H1 (cell line): ENCODE results near the gene PRR30. TPM values are rescaled to one million over a fixed set of nuclear protein-coding genes. Genes with fewer than 3 reads are reported as not detected.
A peak's percentile ranks its signal among the peaks of the same experiment; 100 is the strongest.

Experiments used
- CTCF ChIA-PET: fragments of 300-600 bp; sonication (Branson Sonifier 250); formaldehyde crosslinking; loops from one replicate; lab custom pipeline; 2021; ENCODE audit not compliant: partially characterized antibody; lab: Charles Lee
- POLR2A ChIA-PET: fragments of 300-600 bp; sonication (Branson Sonifier 250); formaldehyde crosslinking; loops from one replicate; lab custom pipeline; 2021; ENCODE audit warnings: inconsistent platforms; ENCODE audit not compliant: partially characterized antibody; lab: Charles Lee
- DNase-seq, 2 experiments: peaks; one replicate each; pipeline versions ENCODE4 v3.0.0 to v3.0.0-alpha.2; 2010 to 2022; ENCODE audit warnings: low spot score in 2 of 2, low read depth in 1 of 2, mixed read lengths in 1 of 2
- FAIRE-seq: peaks from 2 replicates; lab custom pipeline; 2011; peaks lifted over from hg19 to GRCh38; lab: Jason Lieb, UNC
- H2AFZ ChIP-seq: 2 replicates; pipeline ENCODE4 v1.8.1; 2012; ENCODE audit warnings: low read length, inconsistent platforms
- H2AK5ac ChIP-seq: 2 replicates; pipeline ENCODE4 v1.6.1; 2013; ENCODE audit warnings: low read depth, low read length
- H2BK120ac ChIP-seq: replicated peaks from 2 replicates; pipeline ENCODE3; 2013; ENCODE audit warnings: low read depth, low read length, inconsistent platforms
- H2BK12ac ChIP-seq: 2 replicates; pipeline ENCODE4 v1.6.1; 2013; ENCODE audit warnings: low read depth, low read length
- H2BK15ac ChIP-seq: 2 replicates; pipeline ENCODE4 v1.6.1; 2013; ENCODE audit warnings: low read length
- H2BK20ac ChIP-seq: 2 replicates; pipeline ENCODE4 v1.6.1; 2013; ENCODE audit warnings: low read length
- H2BK5ac ChIP-seq: 2 replicates; pipeline ENCODE4 v1.6.1; 2013; ENCODE audit warnings: low read depth, low read length
- H3K14ac ChIP-seq: 2 replicates; pipeline ENCODE4 v1.6.1; 2013; ENCODE audit warnings: inconsistent platforms; ENCODE audit not compliant: insufficient read length
- H3K18ac ChIP-seq: 2 replicates; pipeline ENCODE4 v1.6.1; 2013; ENCODE audit warnings: low read length; ENCODE audit errors: extremely low read depth
- H3K23ac ChIP-seq: 2 replicates; pipeline ENCODE4 v1.6.1; 2013; ENCODE audit warnings: inconsistent platforms; ENCODE audit not compliant: insufficient read length
- H3K23me2 ChIP-seq: 2 replicates; pipeline ENCODE4 v1.6.1; 2013; ENCODE audit warnings: low read depth, low read length
- H3K27ac ChIP-seq: 2 replicates; pipeline ENCODE4 v1.6.1; 2011; ENCODE audit warnings: low read depth, low read length, inconsistent platforms
- H3K27me3 ChIP-seq, 4 experiments: replicated peaks in 1 of 4; 1 replicate in 1 of 4; 2 replicates in 3 of 4; pipeline versions ENCODE4 v1.6.1 to v1.8.1; 2011 to 2013; ENCODE audit warnings: low read length in 3 of 4, mild to moderate bottlenecking in 3 of 4, inconsistent platforms in 2 of 4, mixed read lengths in 2 of 4, moderate library complexity in 1 of 4; ENCODE audit not compliant: control insufficient read depth in 3 of 4, insufficient read depth in 3 of 4; ENCODE audit errors: extremely low read depth in 1 of 4
- H3K36me3 ChIP-seq, 4 experiments: 2 replicates each; pipeline versions ENCODE4 v1.6.1 to v1.8.1; 2011 to 2013; ENCODE audit warnings: mild to moderate bottlenecking in 4 of 4, low read length in 3 of 4, moderate library complexity in 2 of 4, control low read depth in 1 of 4, inconsistent platforms in 1 of 4; ENCODE audit not compliant: insufficient read depth in 4 of 4, control insufficient read depth in 2 of 4
- H3K4ac ChIP-seq: replicated peaks from 2 replicates; pipeline ENCODE3; 2013; ENCODE audit warnings: low read length, low read depth, mixed read lengths, inconsistent platforms; ENCODE audit not compliant: insufficient read length
- H3K4me1 ChIP-seq, 4 experiments: replicated peaks in 1 of 4; 1 replicate in 1 of 4; 2 replicates in 3 of 4; pipeline versions ENCODE4 v1.6.1 to v1.8.1; 2011 to 2013; ENCODE audit warnings: low read length in 3 of 4, inconsistent platforms in 2 of 4, mixed read lengths in 1 of 4; ENCODE audit not compliant: insufficient read depth in 4 of 4, control insufficient read depth in 3 of 4
- H3K4me2 ChIP-seq, 2 experiments: 2 replicates each; pipeline versions ENCODE4 v1.6.1 to v1.8.1; 2011 to 2013; ENCODE audit warnings: low read depth in 2 of 2, low read length in 2 of 2, control low read depth in 1 of 2, inconsistent platforms in 1 of 2, mild to moderate bottlenecking in 1 of 2; ENCODE audit not compliant: insufficient read depth in 1 of 2
- H3K4me3 ChIP-seq, 4 experiments: fragments of 200-600, 300-600 bp in 1 of 4; sonication (generic), shearing (Covaris generic), sonication (Bioruptor Twin) in 1 of 4; 2 replicates each; pipeline versions ENCODE4 v1.5.1 to v1.8.1; 2011 to 2016; ENCODE audit warnings: low read length in 4 of 4, low read depth in 3 of 4, control low read depth in 2 of 4, inconsistent platforms in 2 of 4, mild to moderate bottlenecking in 2 of 4, mixed read lengths in 1 of 4, moderate library complexity in 1 of 4; ENCODE audit not compliant: insufficient read depth in 2 of 4; ENCODE audit errors: extremely low read depth in 1 of 4
- H3K56ac ChIP-seq: replicated peaks from 2 replicates; pipeline ENCODE3; 2013; ENCODE audit warnings: low read depth, mild to moderate bottlenecking, mixed read lengths, low read length, inconsistent platforms; ENCODE audit not compliant: insufficient read length
- H3K79me1 ChIP-seq: 2 replicates; pipeline ENCODE4 v1.6.1; 2013; ENCODE audit warnings: low read depth, low read length, control low read depth
- H3K79me2 ChIP-seq, 2 experiments: 2 replicates each; pipeline versions ENCODE4 v1.6.1 to v1.8.1; 2012 to 2013; ENCODE audit warnings: low read length in 2 of 2, mild to moderate bottlenecking in 2 of 2, inconsistent platforms in 1 of 2; ENCODE audit not compliant: insufficient read depth in 2 of 2, control insufficient read depth in 1 of 2
- H3K9ac ChIP-seq, 4 experiments: replicated peaks in 1 of 4; 1 replicate in 1 of 4; 2 replicates in 3 of 4; pipeline versions ENCODE4 v1.6.1 to v1.8.1; 2011 to 2013; ENCODE audit warnings: low read depth in 3 of 4, low read length in 3 of 4, control low read depth in 2 of 4, mild to moderate bottlenecking in 2 of 4, moderate library complexity in 2 of 4, inconsistent platforms in 1 of 4; ENCODE audit errors: extremely low read depth in 1 of 4
- H3K9me3 ChIP-seq, 2 experiments: 2 replicates each; pipeline versions ENCODE4 v1.6.1 to v1.8.1; 2012 to 2013; ENCODE audit warnings: mild to moderate bottlenecking in 2 of 2, moderate library complexity in 2 of 2, control low read depth in 1 of 2, inconsistent platforms in 1 of 2, low read depth in 1 of 2, low read length in 1 of 2, mixed read lengths in 1 of 2; ENCODE audit not compliant: insufficient read depth in 2 of 2
- H4K20me1 ChIP-seq, 2 experiments: replicated peaks in 1 of 2; 2 replicates each; pipeline versions ENCODE3 to v1.8.1; 2011 to 2013; ENCODE audit warnings: inconsistent platforms in 2 of 2, low read length in 2 of 2, mild to moderate bottlenecking in 1 of 2; ENCODE audit not compliant: insufficient read depth in 2 of 2, control insufficient read depth in 1 of 2
- H4K5ac ChIP-seq: 2 replicates; pipeline ENCODE4 v1.6.1; 2013; ENCODE audit warnings: low read length, low read depth, mixed read lengths, inconsistent platforms; ENCODE audit not compliant: insufficient read length
- H4K8ac ChIP-seq: 2 replicates; pipeline ENCODE4 v1.8.0; 2013; ENCODE audit warnings: mild to moderate bottlenecking, moderate library complexity, low read length, inconsistent platforms; ENCODE audit not compliant: insufficient read depth; ENCODE audit errors: extremely low read depth
- H4K91ac ChIP-seq: replicated peaks from 2 replicates; pipeline ENCODE3; 2013; ENCODE audit warnings: low read length, mixed read lengths, inconsistent platforms; ENCODE audit not compliant: insufficient read length
- CEBPB ChIP-seq: IDR thresholded peaks from 2 replicates; pipeline ENCODE4 v1.6.1; 2012; ENCODE audit warnings: low read depth, low read length
- KDM4A ChIP-seq: IDR thresholded peaks from one replicate; pipeline ENCODE4 v1.7.1; 2012; ENCODE audit warnings: low read depth, mild to moderate bottlenecking, moderate library complexity, low read length, inconsistent platforms; ENCODE audit not compliant: severe bottlenecking
- SIN3A ChIP-seq, 2 experiments: IDR thresholded peaks in 1 of 2; conservative IDR thresholded peaks in 1 of 2; 2 replicates each; pipeline ENCODE4 v1.6.1; 2011 to 2012; ENCODE audit warnings: low read length in 2 of 2, improper control_type of control experiment in 1 of 2, low read depth in 1 of 2, mild to moderate bottlenecking in 1 of 2
- SP2 ChIP-seq: IDR thresholded peaks from 2 replicates; pipeline ENCODE4 v1.6.1; 2012; ENCODE audit warnings: mild to moderate bottlenecking, low read length, inconsistent platforms
- WGBS, 2 experiments: shearing (Covaris generic) in 1 of 2; methylation state at CpG; one replicate each; pipeline versions ENCODE4 v1.1.6 to v1.1.7; 2013 to 2015; ENCODE audit warnings: low lambda C conversion rate in 2 of 2, mixed read lengths in 2 of 2, inconsistent platforms in 1 of 2, low coverage in 1 of 2, missing lambda C conversion rate in 1 of 2; ENCODE audit not compliant: insufficient replicate concordance in 2 of 2, insufficient coverage in 1 of 2, insufficient read length in 1 of 2; ENCODE audit errors: extremely low coverage in 1 of 2, missing lambda C conversion rate in 1 of 2; 5-methylcytosine and 5-hydroxymethylcytosine counted together
- polyA plus RNA-seq, 7 experiments: library from polyadenylated mRNA; depleted of rRNA in 3 of 7; stranded (reverse) in 5 of 7; unstranded in 2 of 7; fragments of >200 nt in 5 of 7; fragments of 200-250 nt in 2 of 7; gene quantifications; 1 replicate in 5 of 7; 2 replicates in 1 of 7; 4 replicates in 1 of 7; pipeline versions ENCODE4 v1.2.1 to v1.2.3, GENCODE V29; 2011 to 2013; ENCODE audit warnings: missing spikeins in 2 of 7, mixed read lengths in 2 of 7
- total RNA-seq: library from RNA; stranded (reverse); fragmentation: NEBNext Ultra II Directional; extraction: Animal tissue kit (Norgen Biotek cat#: 25700); gene quantifications from 2 replicates; pipeline ENCODE4 v1.2.1, GENCODE V29; 2021

The PRR30 gene
- total and polyA plus RNA-seq, 2 of the 8 experiments (the other 6 are each of a cell fraction or from before 2014, with no cell fraction given), result not detected

DNA sequence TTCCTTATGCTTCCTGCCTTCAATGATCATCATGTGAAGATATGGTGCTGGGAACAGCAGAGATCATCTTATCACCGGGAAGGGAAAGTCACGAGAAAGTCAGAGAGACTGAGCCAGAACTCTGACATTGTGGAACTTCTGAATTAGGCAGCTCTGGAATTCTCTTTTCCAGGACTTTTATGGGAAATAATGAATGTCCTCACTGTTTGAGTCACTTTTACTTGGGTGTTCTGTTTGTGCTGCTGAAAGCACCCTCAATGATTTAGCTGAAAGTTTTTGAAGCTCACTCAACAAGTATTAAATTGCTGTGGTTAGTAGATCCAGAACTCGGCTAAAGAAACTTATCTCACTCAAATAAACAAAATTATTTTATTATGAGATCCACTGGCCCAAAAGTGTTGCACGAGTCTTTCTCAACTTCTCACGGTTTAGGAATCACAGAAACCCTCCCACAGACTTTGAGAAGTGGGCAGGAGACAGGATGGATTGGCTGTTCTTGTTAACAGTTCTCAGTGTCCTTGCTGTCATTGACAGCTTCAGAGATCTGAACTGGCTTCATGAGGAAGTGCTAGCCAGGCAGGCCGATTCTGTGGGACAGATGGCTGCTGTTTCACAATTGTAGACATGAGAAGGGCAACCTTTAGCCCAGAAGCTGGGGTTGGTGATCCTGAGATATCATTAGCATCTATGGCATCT is 46.3 kb upstream of the PRR30 start:
- 85% methylated on average over 6 of the region's 6 CpGs; no CpG with 5 or more reads in 1 of the 2 experiments for WGBS, 2 experiments
- Histone ChIP-seq H3K4ac (no peak overlapping the region), H2AFZ (peak overlapping the region; percentile 23; the same call in 1 of the 2 replicates), H2BK120ac (no peak overlapping the region), H4K91ac (no peak overlapping the region), H4K8ac (no peak overlapping the region; the same call in 1 of the 2 replicates), H3K4me3 (no peak overlapping the region), H3K4me2 (no peak overlapping the region), H4K20me1 (no peaks in the 10 kb centered on the region), H3K36me3 (no peaks in the 10 kb centered on the region), H3K27ac (no peak overlapping the region), H3K9me3 (no peaks in the 10 kb centered on the region), H3K9ac (no peak overlapping the region), H3K4me1 (no peaks in the 10 kb centered on the region), H2BK15ac (no peak overlapping the region), H2BK12ac (no peak overlapping the region), H3K79me2 (no peaks in the 10 kb centered on the region), H3K23me2 (no peaks in the 10 kb centered on the region), H2BK5ac (no peak overlapping the region), H3K27me3 (no peaks in the 10 kb centered on the region), H3K79me1 (no peaks in the 10 kb centered on the region), H3K18ac (no peak overlapping the region), H3K23ac (no peak overlapping the region), H2AK5ac (no peak overlapping the region), H3K14ac (no peak overlapping the region), H4K5ac (no peak overlapping the region), H3K56ac (no peak overlapping the region), H2BK20ac (no peak overlapping the region)
- POLR2A ChIA-PET, result interaction anchor here (1.6 kb wide), 1 partner anchor 28 kb away, joined by 3 read pairs; no protein-coding TSS in a partner anchor
- no peak for FAIRE-seq
- CTCF ChIA-PET, result interaction anchor here (0.6 to 5.1 kb wide), 10 partner anchors 9 to 89 kb away, joined by 3 to 38 read pairs (median 4); no protein-coding TSS in a partner anchor
- no peak for TF ChIP-seq KDM4A
- TF ChIP-seq SIN3A (conservative IDR thresholded peaks at IDR 0.05 in 1 of 2, IDR thresholded peaks at IDR 0.05 in 1 of 2; ENCODE audit: low read depth in 1 of 2, low read length in 2 of 2), result no peak
- TF ChIP-seq SP2, result no peak
- TF ChIP-seq CEBPB, result no peak
- DNase-seq, result no peak
